Measurements from ENCODE around the gene RPS2.
A peak's percentile ranks its signal among the peaks of the same experiment; 100 is the strongest.

The RPS2 gene

GRCh38 chr16:1983544-1984346 lies 19.1 kb upstream of the RPS2 start, which contains the start of gene GFER (continued):
- TF ChIP-seq ZNF639 (tag by site-specific recombination; IDR thresholded peaks at IDR 0.05) (no peak), HOXC10 (CRISPR knock-in tag; IDR thresholded peaks at IDR 0.05) (no peak), ZSCAN16 (tag by site-specific recombination; IDR thresholded peaks at IDR 0.05) (no peak), ZNF302 (tag by site-specific recombination; IDR thresholded peaks at IDR 0.05; ENCODE audit: low read depth) (no peak), ZNF426 (tag by site-specific recombination; IDR thresholded peaks at IDR 0.05) (no peak), REST (tag by site-specific recombination; IDR thresholded peaks at IDR 0.05) (no peak), ZNF76 (tag by site-specific recombination; IDR thresholded peaks at IDR 0.05; ENCODE audit: borderline replicate concordance, low read depth) (peak; percentile 87), ZNF791 (tag by site-specific recombination; IDR thresholded peaks at IDR 0.05) (no peak), TRIM28 (IDR thresholded peaks at IDR 0.05; ENCODE audit: borderline replicate concordance, low read length) (no peak; the same call in 1 of the 2 replicates), ZIC2 (tag by site-specific recombination; IDR thresholded peaks at IDR 0.05) (peak; percentile 81), EGR2 (tag by site-specific recombination; IDR thresholded peaks at IDR 0.05; ENCODE audit: low read depth) (no peak), ZSCAN18 (tag by site-specific recombination; IDR thresholded peaks at IDR 0.05) (no peak), ZNF214 (tag by site-specific recombination; IDR thresholded peaks at IDR 0.05; ENCODE audit: borderline replicate concordance) (no peak), ZNF223 (tag by site-specific recombination; IDR thresholded peaks at IDR 0.05) (no peak), ZNF629 (tag by site-specific recombination; IDR thresholded peaks at IDR 0.05) (peak; percentile 52), ZNF692 (tag by site-specific recombination; IDR thresholded peaks at IDR 0.05) (peak; percentile 53; the same call in 1 of the 2 replicates), ZNF529 (tag by site-specific recombination; IDR thresholded peaks at IDR 0.05; ENCODE audit: insufficient replicate concordance) (no peak), ZNF433 (tag by site-specific recombination; IDR thresholded peaks at IDR 0.05; ENCODE audit: low read depth) (no peak), ZFP41 (tag by site-specific recombination; IDR thresholded peaks at IDR 0.05; ENCODE audit: borderline replicate concordance) (no peak), ZNF558 (tag by site-specific recombination; IDR thresholded peaks at IDR 0.05) (no peak), ZNF677 (tag by site-specific recombination; IDR thresholded peaks at IDR 0.05) (peak; percentile 33), ZNF140 (tag by site-specific recombination; IDR thresholded peaks at IDR 0.05) (no peak), GFI1B (tag by site-specific recombination; IDR thresholded peaks at IDR 0.05) (peak; percentile 65), ZNF768 (tag by site-specific recombination; IDR thresholded peaks at IDR 0.05) (no peak), ZNF600 (tag by site-specific recombination; IDR thresholded peaks at IDR 0.05) (peak; percentile 95), ZNF777 (tag by site-specific recombination; IDR thresholded peaks at IDR 0.05; ENCODE audit: borderline replicate concordance) (peak; percentile 45; the same call in 1 of the 2 replicates), ZNF391 (tag by site-specific recombination; IDR thresholded peaks at IDR 0.05; ENCODE audit: borderline replicate concordance, low read depth) (peak; percentile 47; the same call in 1 of the 2 replicates)
- TF ChIP-seq, protein P1, sequence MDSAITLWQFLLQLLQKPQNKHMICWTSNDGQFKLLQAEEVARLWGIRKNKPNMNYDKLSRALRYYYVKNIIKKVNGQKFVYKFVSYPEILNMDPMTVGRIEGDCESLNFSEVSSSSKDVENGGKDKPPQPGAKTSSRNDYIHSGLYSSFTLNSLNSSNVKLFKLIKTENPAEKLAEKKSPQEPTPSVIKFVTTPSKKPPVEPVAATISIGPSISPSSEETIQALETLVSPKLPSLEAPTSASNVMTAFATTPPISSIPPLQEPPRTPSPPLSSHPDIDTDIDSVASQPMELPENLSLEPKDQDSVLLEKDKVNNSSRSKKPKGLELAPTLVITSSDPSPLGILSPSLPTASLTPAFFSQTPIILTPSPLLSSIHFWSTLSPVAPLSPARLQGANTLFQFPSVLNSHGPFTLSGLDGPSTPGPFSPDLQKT (IDR thresholded peaks at IDR 0.05; ENCODE audit: borderline replicate concordance, low read depth, low read length): no peak
- TF ChIP-seq, protein P2, sequence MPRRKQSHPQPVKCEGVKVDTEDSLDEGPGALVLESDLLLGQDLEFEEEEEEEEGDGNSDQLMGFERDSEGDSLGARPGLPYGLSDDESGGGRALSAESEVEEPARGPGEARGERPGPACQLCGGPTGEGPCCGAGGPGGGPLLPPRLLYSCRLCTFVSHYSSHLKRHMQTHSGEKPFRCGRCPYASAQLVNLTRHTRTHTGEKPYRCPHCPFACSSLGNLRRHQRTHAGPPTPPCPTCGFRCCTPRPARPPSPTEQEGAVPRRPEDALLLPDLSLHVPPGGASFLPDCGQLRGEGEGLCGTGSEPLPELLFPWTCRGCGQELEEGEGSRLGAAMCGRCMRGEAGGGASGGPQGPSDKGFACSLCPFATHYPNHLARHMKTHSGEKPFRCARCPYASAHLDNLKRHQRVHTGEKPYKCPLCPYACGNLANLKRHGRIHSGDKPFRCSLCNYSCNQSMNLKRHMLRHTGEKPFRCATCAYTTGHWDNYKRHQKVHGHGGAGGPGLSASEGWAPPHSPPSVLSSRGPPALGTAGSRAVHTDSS (tag by site-specific recombination; IDR thresholded peaks at IDR 0.05): 0 out of 2 replicates have a peak, but pooled peaks have one; percentile 55
